CD1c-positive myeloid dendritic cell (primary cell): Measurements from ENCODE around the gene PPP1R3C.

ENCODE experiments used
- DNase-seq: peaks from one replicate; pipeline ENCODE4 v3.0.0-alpha.2; 2016; ENCODE audit errors: extremely low spot score

Gene PPP1R3C

GRCh38 chr10:91629715-91630549, 2.9 kb downstream of the PPP1R3C start:
- no peak for DNase-seq

- DNase-seq = no peak
Observed at GRCh38 chr10:91628383-91628782, 4.5 kb downstream of the PPP1R3C start.

GRCh38 chr10:91627344-91628102, 5.3 kb downstream of the PPP1R3C start:
- DNase-seq = no peak

GRCh38 chr10:91626936-91627335, 5.9 kb downstream of the PPP1R3C start:
- no peak for DNase-seq

- DNase-seq = no peak
Observed at GRCh38 chr10:91624633-91625032, 8.2 kb downstream of the PPP1R3C start.

- DNase-seq = no peak
Observed at GRCh38 chr10:91622601-91623000, 10.3 kb downstream of the PPP1R3C start.

- DNase-seq = no peak
Observed at GRCh38 chr10:91621483-91622113, 11.3 kb downstream of the PPP1R3C start.

GRCh38 chr10:91617072-91617609, 15.7 kb downstream of the PPP1R3C start:
- no peak for DNase-seq

GRCh38 chr10:91616137-91616536, 16.7 kb downstream of the PPP1R3C start:
- DNase-seq = no peak

- no peak for DNase-seq
Observed at GRCh38 chr10:91614225-91614624, 18.6 kb downstream of the PPP1R3C start.

GRCh38 chr10:91613411-91614187, 19.3 kb downstream of the PPP1R3C start:
- no peak for DNase-seq

GRCh38 chr10:91610919-91611318, 22.0 kb downstream of the PPP1R3C start:
- no peak for DNase-seq

- DNase-seq = no peak
Observed at GRCh38 chr10:91610444-91610843, 22.4 kb downstream of the PPP1R3C start.

- DNase-seq = no peak
Observed at GRCh38 chr10:91607646-91608403, 25.0 kb downstream of the PPP1R3C start.

GRCh38 chr10:91605968-91606367, 26.9 kb downstream of the PPP1R3C start:
- DNase-seq = no peak

GRCh38 chr10:91604553-91605534, 28.0 kb downstream of the PPP1R3C start:
- DNase-seq = no peak

- no peak for DNase-seq
Observed at GRCh38 chr10:91603931-91604331, 28.9 kb downstream of the PPP1R3C start.

- no peak for DNase-seq
Observed at GRCh38 chr10:91602868-91603568, 29.9 kb downstream of the PPP1R3C start.

GRCh38 chr10:91602449-91602848, 30.4 kb downstream of the PPP1R3C start:
- DNase-seq = no peak
